Erythroblast (primary cell): ENCODE measurements around the gene ZNF335.
A peak's percentile ranks its signal among the peaks of the same experiment; 100 is the strongest.

Experiments
- DNase-seq, 2 experiments: peaks; one replicate each; lab custom pipeline; 2025; lab: John Stamatoyannopoulos, UW
- GATA1 ChIP-seq: IDR thresholded peaks from 2 replicates; pipeline ENCODE4 v1.6.1; 2011; ENCODE audit warnings: low read depth, mild to moderate bottlenecking, control low read depth, low read length, moderate library complexity
- POLR2A ChIP-seq: IDR thresholded peaks from 2 replicates; pipeline ENCODE4 v1.6.1; 2011; ENCODE audit warnings: mild to moderate bottlenecking, low read length

ZNF335 gene

GRCh38 chr20:45971675-45972499 lies at the start of gene ZNF335:
Gene ZNF335 (minus strand): TSS chr20:45972203. CDS start chr20:45971410, 793 bp downstream.
- peak; percentile 99 for DNase-seq
- TF ChIP-seq GATA1 (no peak), POLR2A (peak; percentile 72)

GRCh38 chr20:46020555-46020954 lies 48.6 kb upstream of the ZNF335 start:
- DNase-seq, result no peak

GRCh38 chr20:46018611-46019010 lies 46.6 kb upstream of the ZNF335 start:
- TF ChIP-seq POLR2A, result no peak
- TF ChIP-seq GATA1, result no peak
- DNase-seq, result no peak

More at GRCh38 chr20:46020555-46020954, 48.6 kb upstream of the ZNF335 start:
- TF ChIP-seq GATA1 (no peak), POLR2A (no peak)

- TF ChIP-seq POLR2A, result no peak
- no peak for TF ChIP-seq GATA1
- no peak for DNase-seq
These were observed 46.1 kb upstream of the ZNF335 start for GRCh38 chr20:46018112-46018511.

GRCh38 chr20:46017272-46017671 lies 45.3 kb upstream of the ZNF335 start:
- TF ChIP-seq GATA1 (no peak), POLR2A (no peak)
- no peak for DNase-seq

- no peak for DNase-seq
- TF ChIP-seq GATA1 (no peak), POLR2A (no peak)
These were observed 42.8 kb upstream of the ZNF335 start for GRCh38 chr20:46014517-46015396.

GRCh38 chr20:46013829-46014516 lies 42.0 kb upstream of the ZNF335 start:
- DNase-seq, result peak; percentile 70 to 79
- TF ChIP-seq GATA1 (no peak), POLR2A (no peak)

GRCh38 chr20:46013322-46013828 lies 41.4 kb upstream of the ZNF335 start:
- no peak for DNase-seq
- TF ChIP-seq GATA1 (no peak), POLR2A (no peak)

GRCh38 chr20:46012921-46013320 lies 40.9 kb upstream of the ZNF335 start:
- TF ChIP-seq GATA1 (no peak), POLR2A (no peak)
- no peak for DNase-seq

GRCh38 chr20:46011631-46012482 lies 39.9 kb upstream of the ZNF335 start:
- peak; percentile 74 to 75 for DNase-seq
- TF ChIP-seq GATA1 (no peak), POLR2A (no peak)

- TF ChIP-seq GATA1 (no peak), POLR2A (no peak)
- no peak for DNase-seq
These were observed 38.7 kb upstream of the ZNF335 start for GRCh38 chr20:46010491-46011391.

- DNase-seq, result no peak
- TF ChIP-seq GATA1 (no peak), POLR2A (no peak)
These were observed 37.8 kb upstream of the ZNF335 start for GRCh38 chr20:46009816-46010215.
